Activated naive CD4-positive, alpha-beta T cell treated with anti-CD3 and anti-CD28 coated beads, Interleukin-2, amount 50 U/mL, for 72 hours (primary cell): Measurements from ENCODE around the gene KIAA1755. TPM values are rescaled to one million over a fixed set of nuclear protein-coding genes. Genes with fewer than 3 reads are reported as not detected.
"Not testable (repeated sequence)": the region's sequence is repeated elsewhere in the genome, so short reads cannot be mapped to it uniquely, and the experiment has no call there.

Experiments
- ATAC-seq, 2 donors: fragments of 150-1000 bp; cut with Tn5 transposase; 2 replicates each; pipeline ENCODE4 v1.10.0; 2021; ENCODE audit warnings: mild to moderate bottlenecking in 2 of 2, moderate library complexity in 2 of 2
- DNase-seq, 2 donors: peaks; one replicate each; pipeline ENCODE4 v3.0.0; 2021 to 2022; ENCODE audit warnings: low spot score in 2 of 2
- H3K27ac Mint-ChIP-seq, 2 donors: one replicate each; pipeline ENCODE4 v1.8.0; 2022; ENCODE audit warnings: mild to moderate bottlenecking in 2 of 2, mixed read lengths in 2 of 2
- H3K36me3 Mint-ChIP-seq, 2 donors: one replicate each; pipeline ENCODE4 v1.8.0; 2022; ENCODE audit warnings: mixed read lengths in 2 of 2
- H3K9me3 Mint-ChIP-seq, 2 donors: one replicate each; pipeline ENCODE4 v1.8.0; 2022; ENCODE audit warnings: mixed read lengths in 2 of 2
- total RNA-seq, 2 donors: library from RNA; stranded (reverse); gene quantifications; one replicate each; pipeline ENCODE4 v1.2.3, GENCODE V29; 2022

Gene KIAA1755
- total RNA-seq, 2 donors from 2014 or later, result not detected

GRCh38 chr20:38294076-38294591, 33.6 kb upstream of the KIAA1755 start:
- ATAC-seq, result no peak
- DNase-seq, result no peak

GRCh38 chr20:38293491-38294065, 33.0 kb upstream of the KIAA1755 start:
- no peak for ATAC-seq
- no peaks in the 10 kb centered on the region for H3K9me3 Mint-ChIP-seq

More at GRCh38 chr20:38294076-38294591, 33.6 kb upstream of the KIAA1755 start:
- Mint-ChIP-seq H3K36me3 (no peaks in the 10 kb centered on the region), H3K9me3 (no peaks in the 10 kb centered on the region), H3K27ac (no peak overlapping the region)

GRCh38 chr20:38291966-38292365, 31.4 kb upstream of the KIAA1755 start:
- H3K27ac Mint-ChIP-seq, result no peak overlapping the region
- ATAC-seq (no peak), DNase-seq (no peak)
- H3K36me3 Mint-ChIP-seq, result no peaks in the 10 kb centered on the region
- H3K9me3 Mint-ChIP-seq, result no peaks in the 10 kb centered on the region

More at GRCh38 chr20:38293491-38294065, 33.0 kb upstream of the KIAA1755 start:
- Mint-ChIP-seq H3K36me3 (no peaks in the 10 kb centered on the region), H3K27ac (no peak overlapping the region)
- no peak for DNase-seq

GRCh38 chr20:38290829-38291814, 30.6 kb upstream of the KIAA1755 start:
- no peak for ATAC-seq
- DNase-seq, result no peak
- Mint-ChIP-seq H3K9me3 (no peaks in the 10 kb centered on the region), H3K27ac (no peak overlapping the region), H3K36me3 (no peaks in the 10 kb centered on the region)

- ATAC-seq (no peak), DNase-seq (no peak)
- Mint-ChIP-seq H3K27ac (peak overlapping the region in 1 of 2 donors; percentile 15), H3K36me3 (no peaks in the 10 kb centered on the region), H3K9me3 (no peaks in the 10 kb centered on the region)
Measured at GRCh38 chr20:38286586-38287531, 26.3 kb upstream of the KIAA1755 start.

GRCh38 chr20:38284893-38285444, 24.4 kb upstream of the KIAA1755 start:
- no peak for DNase-seq
- Mint-ChIP-seq H3K9me3 (no peaks in the 10 kb centered on the region), H3K36me3 (no peaks in the 10 kb centered on the region), H3K27ac (no peak overlapping the region)
- ATAC-seq, result no peak

- DNase-seq, H3K36me3 Mint-ChIP-seq, ATAC-seq, H3K27ac Mint-ChIP-seq, H3K9me3 Mint-ChIP-seq: not testable (repeated sequence)
Measured at GRCh38 chr20:38284066-38284650, 23.6 kb upstream of the KIAA1755 start.

- Mint-ChIP-seq H3K27ac (no peak overlapping the region), H3K9me3 (no peaks in the 10 kb centered on the region), H3K36me3 (no peaks in the 10 kb centered on the region)
- DNase-seq, result no peak
- no peak for ATAC-seq
Measured at GRCh38 chr20:38283236-38283635, 22.7 kb upstream of the KIAA1755 start.

- H3K36me3 Mint-ChIP-seq, DNase-seq, H3K27ac Mint-ChIP-seq, H3K9me3 Mint-ChIP-seq, ATAC-seq: not testable (repeated sequence)
Measured at GRCh38 chr20:38281176-38281915, 20.8 kb upstream of the KIAA1755 start.

- no peaks in the 10 kb centered on the region for H3K36me3 Mint-ChIP-seq
- ATAC-seq (no peak), DNase-seq (no peak)
- no peak overlapping the region for H3K27ac Mint-ChIP-seq
- no peaks in the 10 kb centered on the region for H3K9me3 Mint-ChIP-seq
Measured at GRCh38 chr20:38278763-38279162, 18.2 kb upstream of the KIAA1755 start.

- H3K9me3 Mint-ChIP-seq, result no peaks in the 10 kb centered on the region
- no peaks in the 10 kb centered on the region for H3K36me3 Mint-ChIP-seq
- no peak for DNase-seq
- no peak for ATAC-seq
- H3K27ac Mint-ChIP-seq, result no peak overlapping the region
Measured at GRCh38 chr20:38278131-38278530, 17.6 kb upstream of the KIAA1755 start.

- no peaks in the 10 kb centered on the region for H3K36me3 Mint-ChIP-seq
- no peaks in the 10 kb centered on the region for H3K9me3 Mint-ChIP-seq
- no peak overlapping the region for H3K27ac Mint-ChIP-seq
- no peak for ATAC-seq
- DNase-seq, result no peak
Measured at GRCh38 chr20:38277691-38278090, 17.2 kb upstream of the KIAA1755 start.

GRCh38 chr20:38277285-38277684, 16.8 kb upstream of the KIAA1755 start:
- Mint-ChIP-seq H3K27ac (no peak overlapping the region), H3K36me3 (no peaks in the 10 kb centered on the region), H3K9me3 (no peaks in the 10 kb centered on the region)
- ATAC-seq (no peak), DNase-seq (no peak)

GRCh38 chr20:38275815-38276550, 15.4 kb upstream of the KIAA1755 start:
- H3K27ac Mint-ChIP-seq, result no peak overlapping the region
- H3K36me3 Mint-ChIP-seq, result no peaks in the 10 kb centered on the region
- no peak for ATAC-seq
- DNase-seq, result no peak
- H3K9me3 Mint-ChIP-seq, result no peaks in the 10 kb centered on the region

- Mint-ChIP-seq H3K9me3 (no peaks in the 10 kb centered on the region), H3K27ac (no peak overlapping the region), H3K36me3 (no peaks in the 10 kb centered on the region)
- DNase-seq, result no peak
- no peak for ATAC-seq
Measured at GRCh38 chr20:38272961-38273360, 12.4 kb upstream of the KIAA1755 start.
